Esophagus (tissue), 2 donors: Measurements from ENCODE around the gene OR2V2. TPM values are rescaled to one million over a fixed set of nuclear protein-coding genes. Genes with fewer than 3 reads are reported as not detected.
"Not testable (repeated sequence)": the region's sequence is repeated elsewhere in the genome, so short reads cannot be mapped to it uniquely, and the experiment has no call there.

ENCODE experiments used
- H3K27ac ChIP-seq, 2 donors: one replicate each; pipeline ENCODE4 v1.5.1; 2013; ENCODE audit warnings: low read depth in 2 of 2, mild to moderate bottlenecking in 2 of 2, inconsistent platforms in 1 of 2, low read length in 1 of 2, moderate library complexity in 1 of 2
- H3K27me3 ChIP-seq, 2 donors: one replicate each; pipeline ENCODE4 v1.6.1; 2013; ENCODE audit warnings: low read length in 2 of 2, control low read depth in 1 of 2, mild to moderate bottlenecking in 1 of 2; ENCODE audit not compliant: insufficient read depth in 2 of 2, control insufficient read depth in 1 of 2
- H3K36me3 ChIP-seq, 2 donors: one replicate each; pipeline ENCODE4 v1.6.1; 2013; ENCODE audit warnings: low read length in 1 of 2; ENCODE audit not compliant: control insufficient read depth in 2 of 2, insufficient read depth in 2 of 2
- H3K4me1 ChIP-seq, 2 donors: one replicate each; pipeline ENCODE4 v1.6.1; 2013; ENCODE audit warnings: low read length in 1 of 2; ENCODE audit not compliant: control insufficient read depth in 2 of 2, insufficient read depth in 2 of 2
- H3K4me3 ChIP-seq, 2 donors: one replicate each; pipeline ENCODE4 v1.5.1; 2013; ENCODE audit warnings: low read length in 2 of 2, mild to moderate bottlenecking in 2 of 2, low read depth in 1 of 2, moderate library complexity in 1 of 2
- H3K9me3 ChIP-seq, 2 donors: one replicate each; pipeline ENCODE4 v1.6.1; 2013; ENCODE audit warnings: mild to moderate bottlenecking in 2 of 2, low read depth in 1 of 2, low read length in 1 of 2, moderate library complexity in 1 of 2; ENCODE audit not compliant: control insufficient read depth in 2 of 2, insufficient read depth in 1 of 2
- WGBS, 2 donors: extraction: QIAGEN DNeasy Blood & Tissue Kit; methylation state at CpG; one replicate each; pipeline ENCODE4 v1.1.7; 2013; 5-methylcytosine and 5-hydroxymethylcytosine counted together
- polyA plus RNA-seq, 2 donors: library from polyadenylated mRNA; stranded (reverse); fragments of 200-250 nt; gene quantifications; one replicate each; pipeline ENCODE4 v1.2.3, GENCODE V29; 2013
- donor health status: healthy with polysubstance abuse.
- donor health status: Bipolar disorder and iron deficiency.

Gene OR2V2
- polyA plus RNA-seq, 2 donors = not detected

DNA sequence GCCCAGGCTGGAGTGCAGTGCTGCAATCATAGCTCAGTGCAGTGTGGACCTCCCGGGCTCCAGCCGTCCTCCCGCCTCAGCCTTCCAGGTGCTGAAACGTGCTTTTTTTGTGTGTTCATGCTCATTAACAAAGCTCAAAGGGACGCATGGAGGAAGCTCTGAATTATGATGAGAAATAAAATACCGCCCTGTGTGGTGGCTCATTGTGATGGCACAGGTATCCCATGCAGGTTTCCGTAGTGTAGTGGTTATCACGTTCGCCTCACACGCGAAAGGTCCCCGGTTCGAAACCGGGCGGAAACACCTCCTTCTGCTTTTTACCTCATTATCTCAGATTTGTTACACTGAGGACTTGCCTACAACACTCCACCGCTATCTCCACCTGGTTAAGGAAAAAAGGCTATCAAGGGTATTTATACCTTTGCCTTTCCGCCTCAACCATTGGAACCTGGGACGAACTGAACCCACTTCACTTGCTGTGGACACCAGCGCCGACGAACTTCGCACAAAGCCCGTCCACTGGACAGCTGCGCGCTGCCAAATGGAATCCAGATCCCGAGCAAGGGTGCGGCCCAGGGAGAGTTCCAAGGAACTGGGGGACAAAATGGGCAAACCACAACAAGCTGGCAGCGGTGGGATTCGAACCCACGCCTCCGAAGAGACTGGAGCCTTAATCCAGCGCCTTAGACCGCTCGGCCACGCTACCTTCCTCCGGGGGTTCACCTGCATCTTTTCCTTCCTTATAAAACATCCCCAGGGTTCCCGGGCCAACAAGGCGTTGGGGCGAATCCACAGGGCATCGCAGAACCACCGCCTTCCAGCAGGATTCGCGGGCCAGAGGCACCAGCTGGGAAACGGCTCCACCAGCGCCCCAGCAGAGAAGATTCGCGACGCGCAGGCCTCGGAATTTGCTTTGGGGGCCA, 26.3 kb downstream of the OR2V2 start:
- peaks cover 2 to 8% of the 10 kb centered on the region in 2 donors for H3K27me3 ChIP-seq
- peak overlapping the region in 1 of 2 donors; percentile 10 for H3K4me3 ChIP-seq
- H3K4me1 ChIP-seq = peaks cover 0 to 6% of the 10 kb centered on the region in 2 donors
- WGBS, 2 donors = 8 to 10% methylated on average over 50 of the region's 50 CpGs
- no peak overlapping the region for H3K27ac ChIP-seq
- H3K9me3 ChIP-seq = peaks cover 0 to 8% of the 10 kb centered on the region in 2 donors
- no peaks in the 10 kb centered on the region for H3K36me3 ChIP-seq

DNA sequence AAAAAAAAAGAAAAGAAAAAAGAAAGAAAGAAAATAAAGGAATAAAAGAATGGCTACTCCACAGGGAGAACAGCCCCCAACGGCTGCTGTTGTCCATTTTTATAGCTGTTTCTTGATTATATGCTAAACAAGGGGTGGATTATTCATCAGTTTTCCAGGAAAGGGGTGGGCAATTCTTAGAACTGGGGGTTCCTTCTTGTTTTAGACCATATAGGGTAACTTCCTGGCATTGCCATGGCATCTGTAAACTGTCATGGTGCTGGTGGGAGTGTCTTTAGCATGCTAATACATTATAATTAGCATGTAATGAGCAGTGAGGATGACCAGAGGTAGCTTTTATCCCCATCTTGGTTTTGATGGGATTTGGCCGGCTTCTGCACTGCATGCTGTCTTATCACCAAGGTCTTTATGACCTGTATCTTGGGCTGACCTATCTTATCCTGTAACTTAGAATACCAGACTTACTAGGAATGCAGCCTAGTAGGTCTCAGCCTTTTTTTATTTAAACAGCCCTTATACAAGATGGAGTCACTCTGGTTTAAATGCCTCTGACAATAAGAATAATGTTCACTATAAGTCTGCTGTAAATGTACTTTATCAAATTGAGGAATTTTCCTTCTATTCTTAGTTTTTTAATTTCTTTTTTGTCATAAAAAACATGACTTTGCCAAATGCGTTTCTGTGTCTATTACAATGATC, 29.0 kb downstream of the OR2V2 start:
- H3K4me3 ChIP-seq = no peak overlapping the region
- 67 to 72% methylated on average over 3 of the region's 3 CpGs for WGBS, 2 donors
- H3K9me3 ChIP-seq = peaks cover 0 to 3% of the 10 kb centered on the region in 2 donors
- peaks cover 0 to 2% of the 10 kb centered on the region in 2 donors for H3K27me3 ChIP-seq
- no peak overlapping the region for H3K27ac ChIP-seq
- no peaks in the 10 kb centered on the region for H3K4me1 ChIP-seq
- H3K36me3 ChIP-seq = no peaks in the 10 kb centered on the region

DNA sequence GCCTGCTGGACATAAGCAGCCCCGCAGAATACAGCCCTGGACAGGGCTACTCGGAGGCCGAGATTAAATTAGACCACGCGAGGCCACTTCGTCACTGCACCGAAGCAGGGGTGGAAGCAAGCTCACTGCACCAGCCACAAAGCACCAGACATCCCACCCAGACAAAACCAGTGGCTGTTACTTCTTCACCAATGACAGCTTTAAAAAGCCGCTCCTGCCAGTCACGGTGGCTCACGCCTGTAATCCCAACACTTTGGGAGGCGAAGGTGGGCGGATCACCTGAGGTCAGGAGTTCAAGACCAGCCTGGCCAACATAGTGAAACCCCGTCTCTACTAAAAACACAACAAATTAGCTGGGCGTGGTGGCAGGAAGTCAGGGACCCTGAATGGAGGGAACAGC, 30.2 kb downstream of the OR2V2 start:
- H3K36me3 ChIP-seq, H3K9me3 ChIP-seq, H3K27me3 ChIP-seq, H3K4me1 ChIP-seq, H3K4me3 ChIP-seq, H3K27ac ChIP-seq: not testable (repeated sequence)
- 66 to 74% methylated on average over 14 of the region's 14 CpGs for WGBS, 2 donors

DNA sequence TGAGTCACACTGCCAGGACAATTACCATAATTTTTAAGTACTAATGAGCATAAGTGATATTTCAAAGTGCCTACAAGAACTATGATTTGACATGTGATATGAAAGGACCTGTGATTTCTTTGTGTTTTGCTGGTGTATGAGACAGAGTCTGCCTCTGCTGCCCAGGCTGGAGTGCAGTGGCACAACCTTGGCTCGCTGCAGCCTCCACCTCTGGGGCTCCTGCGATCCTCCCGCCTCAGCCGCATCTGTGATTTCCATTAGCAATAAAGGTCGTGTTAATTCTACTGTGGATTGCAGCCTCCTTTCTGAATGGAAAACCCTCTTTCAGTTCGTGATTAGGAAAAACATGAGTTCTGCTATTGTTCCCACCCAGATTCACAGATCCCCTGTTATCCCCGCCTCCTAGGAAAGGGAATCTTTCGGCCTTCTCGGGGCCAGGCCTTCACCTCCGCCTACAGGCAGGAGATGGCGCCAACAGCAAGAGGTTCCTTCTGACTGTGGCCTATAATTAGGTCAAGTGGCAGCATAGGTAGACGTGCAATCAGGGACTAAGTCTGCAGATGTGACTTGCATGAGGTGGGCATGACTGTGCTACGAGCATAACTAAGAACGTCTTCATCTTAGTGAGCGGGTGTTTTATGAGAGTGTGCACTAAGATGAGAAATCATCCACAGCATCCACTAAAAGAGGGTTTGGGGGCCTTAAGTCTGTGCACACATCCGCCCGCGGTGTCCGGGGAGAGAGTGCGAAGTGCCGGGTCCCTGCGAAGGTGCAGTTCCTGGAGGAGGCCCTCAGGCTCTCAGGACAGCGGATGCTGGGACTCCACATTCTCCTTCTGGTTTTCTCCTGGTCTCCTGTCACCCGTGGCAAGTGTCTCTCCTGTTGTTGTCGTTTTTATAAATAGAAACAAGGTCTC, 34.5 kb downstream of the OR2V2 start:
- no peaks in the 10 kb centered on the region for H3K27me3 ChIP-seq
- H3K4me3 ChIP-seq = no peak overlapping the region
- 44 to 51% methylated on average over 25 of the region's 25 CpGs for WGBS, 2 donors
- no peak overlapping the region for H3K27ac ChIP-seq
- no peaks in the 10 kb centered on the region for H3K36me3 ChIP-seq
- H3K4me1 ChIP-seq = peaks cover 0 to 3% of the 10 kb centered on the region in 2 donors
- no peaks in the 10 kb centered on the region for H3K9me3 ChIP-seq

DNA sequence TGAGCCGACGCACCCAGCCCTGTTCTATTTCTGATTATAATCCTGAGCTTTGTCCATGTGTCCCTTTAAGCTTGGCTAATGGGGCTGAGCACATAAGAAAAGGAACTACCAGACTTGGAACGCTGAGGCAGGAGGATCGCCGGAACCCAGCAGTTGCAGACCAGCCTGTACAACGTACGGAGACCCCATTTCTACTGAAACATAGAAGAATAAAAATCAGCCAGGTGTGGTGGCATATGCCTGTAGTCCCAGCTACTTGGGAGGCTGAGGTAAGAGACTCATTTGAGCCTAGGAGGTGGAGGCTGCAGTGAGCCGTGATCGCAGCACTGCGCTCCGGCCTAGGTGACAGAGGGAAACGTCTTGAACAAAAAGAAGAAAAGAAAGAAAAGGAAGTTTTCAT, 35.3 kb downstream of the OR2V2 start:
- H3K4me3 ChIP-seq = no peak overlapping the region
- WGBS, 2 donors = 63 to 74% methylated on average over 12 of the region's 12 CpGs
- H3K9me3 ChIP-seq = no peaks in the 10 kb centered on the region

DNA sequence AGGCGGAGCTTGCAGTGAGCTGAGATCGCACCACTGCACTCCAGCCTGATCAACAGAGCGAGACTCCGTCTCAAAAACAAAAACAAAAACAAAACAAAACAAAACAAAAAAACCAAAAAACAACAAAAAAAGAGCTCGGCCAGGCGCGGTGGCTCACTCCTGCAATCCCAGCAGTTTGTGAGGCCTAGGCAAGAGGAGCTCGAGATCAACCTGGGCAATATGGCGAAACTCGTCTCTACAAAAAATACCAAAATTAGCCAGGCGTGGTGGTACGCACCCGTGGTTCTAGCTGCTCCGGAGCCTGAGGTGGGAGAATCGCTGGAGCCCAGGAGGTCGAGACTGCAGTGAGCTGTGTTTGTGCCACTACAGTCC, 37.4 kb downstream of the OR2V2 start:
- 72 to 84% methylated on average over 16 of the region's 16 CpGs for WGBS, 2 donors
- H3K4me1 ChIP-seq = peaks cover 3 to 4% of the 10 kb centered on the region in 2 donors

More for the DNA sequence above, 35.3 kb downstream of the OR2V2 start:
- H3K36me3 ChIP-seq = no peaks in the 10 kb centered on the region
- no peaks in the 10 kb centered on the region for H3K27me3 ChIP-seq
- no peak overlapping the region for H3K27ac ChIP-seq
- peaks cover 3% of the 10 kb centered on the region in 2 donors for H3K4me1 ChIP-seq

DNA sequence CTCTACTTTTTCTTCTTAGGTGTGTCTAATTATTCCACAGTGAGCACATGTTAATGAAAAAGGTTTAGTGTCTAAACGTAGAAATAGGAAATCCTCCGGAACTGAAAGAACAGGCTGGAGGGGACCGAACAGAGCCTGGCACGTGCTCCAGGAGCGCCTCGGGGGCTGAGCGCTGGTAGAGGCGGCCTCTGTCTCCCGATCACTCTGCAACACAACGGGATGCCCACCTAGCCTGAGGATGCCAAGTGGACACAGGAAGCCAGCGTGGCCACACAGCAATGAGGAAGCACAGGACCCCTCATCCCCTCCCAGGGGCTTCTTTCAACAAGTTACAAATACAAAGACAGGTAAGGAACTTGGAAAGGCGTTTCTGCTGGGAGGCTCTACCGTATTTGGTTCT, 38.2 kb downstream of the OR2V2 start:
- no peak overlapping the region for H3K27ac ChIP-seq
- peaks cover 4 to 6% of the 10 kb centered on the region in 2 donors for H3K4me1 ChIP-seq
- no peaks in the 10 kb centered on the region for H3K9me3 ChIP-seq
- WGBS, 2 donors = 89 to 90% methylated on average over 13 of the region's 13 CpGs
- no peaks in the 10 kb centered on the region for H3K36me3 ChIP-seq
- no peaks in the 10 kb centered on the region for H3K27me3 ChIP-seq
- H3K4me3 ChIP-seq = no peak overlapping the region

More for the DNA sequence above, 37.4 kb downstream of the OR2V2 start:
- Histone ChIP-seq H3K36me3 (no peaks in the 10 kb centered on the region), H3K27me3 (no peaks in the 10 kb centered on the region), H3K9me3 (no peaks in the 10 kb centered on the region), H3K27ac (no peak overlapping the region), H3K4me3 (peak overlapping the region in 1 of 2 donors; percentile 35)

DNA sequence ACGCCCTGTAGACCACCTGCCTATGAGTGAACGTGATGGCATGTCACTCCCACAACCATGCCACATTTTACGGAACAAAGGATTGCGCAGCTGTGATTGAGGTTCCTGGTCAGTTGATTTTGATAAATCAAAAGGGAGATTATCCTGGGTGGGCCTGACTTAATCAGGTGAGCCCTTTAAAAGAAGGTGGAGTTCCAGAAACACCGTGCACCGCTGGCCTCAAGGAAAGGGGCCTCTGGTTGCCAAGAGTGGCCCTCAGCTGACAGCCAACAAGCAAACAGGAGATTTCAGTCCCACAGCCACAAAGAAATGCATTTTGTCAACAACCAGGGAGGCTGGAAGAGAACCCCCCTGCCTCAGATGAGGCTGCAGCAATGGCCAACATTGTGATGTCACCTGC, 38.6 kb downstream of the OR2V2 start:
- Histone ChIP-seq H3K36me3 (no peaks in the 10 kb centered on the region), H3K4me1 (peaks cover 4 to 6% of the 10 kb centered on the region in 2 donors), H3K27ac (no peak overlapping the region), H3K4me3 (no peak overlapping the region), H3K27me3 (no peaks in the 10 kb centered on the region), H3K9me3 (no peaks in the 10 kb centered on the region)
- 82 to 85% methylated on average over 6 of the region's 6 CpGs for WGBS, 2 donors

DNA sequence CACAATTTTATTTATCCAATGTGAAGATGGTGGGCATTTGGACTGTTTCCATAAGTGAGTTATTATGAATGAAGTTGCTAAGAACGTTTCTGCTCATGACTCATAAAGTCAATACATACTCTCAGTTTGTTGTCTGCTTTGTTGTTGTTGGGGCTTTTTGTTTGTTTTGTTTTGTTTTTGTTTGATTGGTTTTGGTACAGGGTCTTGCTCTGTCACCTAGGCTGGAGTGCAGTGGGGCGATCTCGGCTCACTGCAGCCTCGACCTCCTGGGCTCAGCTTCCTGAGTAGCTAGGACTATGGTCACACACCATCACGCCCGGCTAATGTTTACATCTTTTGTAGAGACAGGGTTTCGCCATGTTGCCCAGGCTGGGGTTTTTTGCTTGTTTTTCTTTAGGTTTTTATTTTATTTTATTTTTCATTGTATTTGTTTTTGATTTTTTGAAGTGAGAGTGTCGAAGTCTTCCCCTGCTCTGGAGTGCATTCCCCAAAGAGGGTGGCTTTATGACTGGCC, 39.7 kb downstream of the OR2V2 start:
- Histone ChIP-seq H3K36me3 (no peaks in the 10 kb centered on the region), H3K27me3 (no peaks in the 10 kb centered on the region), H3K4me1 (peaks cover 4 to 6% of the 10 kb centered on the region in 2 donors), H3K27ac (peak overlapping the region in 1 of 2 donors; percentile 43), H3K4me3 (no peak overlapping the region), H3K9me3 (no peaks in the 10 kb centered on the region)
- WGBS, 2 donors = 45 to 55% methylated on average over 8 of the region's 8 CpGs
